ENCODE data around the gene NCKAP5.

Gene NCKAP5

GRCh38 chr2:133369901-133370658, 198.2 kb downstream of the NCKAP5 start:
- TF ChIP-seq FOXP2 (optimal IDR thresholded peaks at IDR 0.05; ENCODE audit: borderline replicate concordance, extremely low read depth, extremely low read length, insufficient read depth), result no peak
- no peak for TF ChIP-seq POLR2AphosphoS5 (IDR thresholded peaks at IDR 0.05; ENCODE audit: low read depth, low read length)
- no peak for TF ChIP-seq SIN3A (IDR thresholded peaks at IDR 0.05; ENCODE audit: borderline replicate concordance, insufficient read depth, low read length)
- no peak for TF ChIP-seq TAF1 (IDR thresholded peaks at IDR 0.05; ENCODE audit: borderline replicate concordance, insufficient read depth, low read length)
- no peak for TF ChIP-seq REST (IDR thresholded peaks at IDR 0.05; ENCODE audit: insufficient read depth in 1 of 2, low read depth in 2 of 2, low read length in 2 of 2)

- TF ChIP-seq SIN3A (IDR thresholded peaks at IDR 0.05; ENCODE audit: borderline replicate concordance, insufficient read depth, low read length), result no peak
- TF ChIP-seq REST (IDR thresholded peaks at IDR 0.05; ENCODE audit: insufficient read depth in 1 of 2, low read depth in 2 of 2, low read length in 2 of 2), result no peak
- TF ChIP-seq POLR2AphosphoS5 (IDR thresholded peaks at IDR 0.05; ENCODE audit: low read depth, low read length), result no peak
- TF ChIP-seq FOXP2 (optimal IDR thresholded peaks at IDR 0.05; ENCODE audit: borderline replicate concordance, extremely low read depth, extremely low read length, insufficient read depth), result no peak
- TF ChIP-seq TAF1 (IDR thresholded peaks at IDR 0.05; ENCODE audit: borderline replicate concordance, insufficient read depth, low read length), result no peak
Observed at GRCh38 chr2:133365117-133365516, 203.1 kb downstream of the NCKAP5 start.

- TF ChIP-seq FOXP2 (optimal IDR thresholded peaks at IDR 0.05; ENCODE audit: borderline replicate concordance, extremely low read depth, extremely low read length, insufficient read depth) (no peak), TAF1 (IDR thresholded peaks at IDR 0.05; ENCODE audit: borderline replicate concordance, insufficient read depth, low read length) (no peak), REST (IDR thresholded peaks at IDR 0.05; ENCODE audit: insufficient read depth in 1 of 2, low read depth in 2 of 2, low read length in 2 of 2) (no peak), SIN3A (IDR thresholded peaks at IDR 0.05; ENCODE audit: borderline replicate concordance, insufficient read depth, low read length) (no peak), POLR2AphosphoS5 (IDR thresholded peaks at IDR 0.05; ENCODE audit: low read depth, low read length) (no peak)
Observed at GRCh38 chr2:133364636-133365035, 203.6 kb downstream of the NCKAP5 start.

GRCh38 chr2:133363884-133364283, 204.4 kb downstream of the NCKAP5 start:
- no peak for TF ChIP-seq POLR2AphosphoS5 (IDR thresholded peaks at IDR 0.05; ENCODE audit: low read depth, low read length)
- no peak for TF ChIP-seq TAF1 (IDR thresholded peaks at IDR 0.05; ENCODE audit: borderline replicate concordance, insufficient read depth, low read length)
- TF ChIP-seq REST (IDR thresholded peaks at IDR 0.05; ENCODE audit: insufficient read depth in 1 of 2, low read depth in 2 of 2, low read length in 2 of 2), result no peak
- no peak for TF ChIP-seq FOXP2 (optimal IDR thresholded peaks at IDR 0.05; ENCODE audit: borderline replicate concordance, extremely low read depth, extremely low read length, insufficient read depth)
- no peak for TF ChIP-seq SIN3A (IDR thresholded peaks at IDR 0.05; ENCODE audit: borderline replicate concordance, insufficient read depth, low read length)

Data from PFSK-1 (cell line).